ENCODE measurements around the gene DTX4.
A peak's percentile ranks its signal among the peaks of the same experiment; 100 is the strongest.

The DTX4 gene

GRCh38 chr11:59191890-59192289 is 20.0 kb downstream of the DTX4 start:
- Histone ChIP-seq H3K9ac (ENCODE audit: low read length in 2 of 2) (no peak overlapping the region), H3K27ac (ENCODE audit: low read length) (no peak overlapping the region), H3K36me3 (ENCODE audit: control insufficient read depth in 2 of 2, insufficient read depth in 2 of 2, low read length in 2 of 2) (peaks cover 0 to 8% of the 10 kb centered on the region in 2 donors), H3K27me3 (ENCODE audit: control insufficient read depth in 1 of 2, insufficient read depth in 2 of 2, low read length in 2 of 2) (peaks cover 0 to under 1% of the 10 kb centered on the region in 2 donors), H3K9me3 (ENCODE audit: control insufficient read depth in 2 of 2, low read length in 2 of 2) (no peaks in the 10 kb centered on the region), H3K4me1 (ENCODE audit: control insufficient read depth, insufficient read depth, low read length) (peaks cover 10% of the 10 kb centered on the region), H3K4me3 (ENCODE audit: low read length in 2 of 2) (no peak overlapping the region)

GRCh38 chr11:59192446-59193020 is 20.6 kb downstream of the DTX4 start:
- H3K9me3 ChIP-seq (ENCODE audit: control insufficient read depth in 2 of 2, low read length in 2 of 2), result no peaks in the 10 kb centered on the region
- peaks cover 0 to 8% of the 10 kb centered on the region in 2 donors for H3K36me3 ChIP-seq (ENCODE audit: control insufficient read depth in 2 of 2, insufficient read depth in 2 of 2, low read length in 2 of 2)
- H3K4me3 ChIP-seq (ENCODE audit: low read length in 2 of 2), result no peak overlapping the region
- peaks cover 6% of the 10 kb centered on the region for H3K4me1 ChIP-seq (ENCODE audit: control insufficient read depth, insufficient read depth, low read length)
- H3K27ac ChIP-seq (ENCODE audit: low read length), result no peak overlapping the region
- no peak overlapping the region for H3K9ac ChIP-seq (ENCODE audit: low read length in 2 of 2)
- no peaks in the 10 kb centered on the region for H3K27me3 ChIP-seq (ENCODE audit: control insufficient read depth in 1 of 2, insufficient read depth in 2 of 2, low read length in 2 of 2)

- peaks cover 0 to 8% of the 10 kb centered on the region in 2 donors for H3K36me3 ChIP-seq (ENCODE audit: control insufficient read depth in 2 of 2, insufficient read depth in 2 of 2, low read length in 2 of 2)
- no peak overlapping the region for H3K4me3 ChIP-seq (ENCODE audit: low read length in 2 of 2)
- H3K27me3 ChIP-seq (ENCODE audit: control insufficient read depth in 1 of 2, insufficient read depth in 2 of 2, low read length in 2 of 2), result no peaks in the 10 kb centered on the region
- no peak overlapping the region for H3K27ac ChIP-seq (ENCODE audit: low read length)
- H3K9me3 ChIP-seq (ENCODE audit: control insufficient read depth in 2 of 2, low read length in 2 of 2), result no peaks in the 10 kb centered on the region
- no peak overlapping the region for H3K9ac ChIP-seq (ENCODE audit: low read length in 2 of 2)
- peaks cover 9% of the 10 kb centered on the region for H3K4me1 ChIP-seq (ENCODE audit: control insufficient read depth, insufficient read depth, low read length)
These were observed 21.7 kb downstream of the DTX4 start for GRCh38 chr11:59193587-59194130.

GRCh38 chr11:59195586-59195985 is 23.7 kb downstream of the DTX4 start:
- H3K4me3 ChIP-seq (ENCODE audit: low read length in 2 of 2), result no peak overlapping the region
- no peak overlapping the region for H3K27ac ChIP-seq (ENCODE audit: low read length)
- H3K9me3 ChIP-seq (ENCODE audit: control insufficient read depth in 2 of 2, low read length in 2 of 2), result no peaks in the 10 kb centered on the region
- H3K4me1 ChIP-seq (ENCODE audit: control insufficient read depth, insufficient read depth, low read length), result peaks cover 9% of the 10 kb centered on the region
- H3K9ac ChIP-seq (ENCODE audit: low read length in 2 of 2), result no peak overlapping the region
- no peaks in the 10 kb centered on the region for H3K27me3 ChIP-seq (ENCODE audit: control insufficient read depth in 1 of 2, insufficient read depth in 2 of 2, low read length in 2 of 2)
- H3K36me3 ChIP-seq (ENCODE audit: control insufficient read depth in 2 of 2, insufficient read depth in 2 of 2, low read length in 2 of 2), result peaks cover 0 to 8% of the 10 kb centered on the region in 2 donors

- no peaks in the 10 kb centered on the region for H3K27me3 ChIP-seq (ENCODE audit: control insufficient read depth in 1 of 2, insufficient read depth in 2 of 2, low read length in 2 of 2)
- no peak overlapping the region for H3K4me3 ChIP-seq (ENCODE audit: low read length in 2 of 2)
- no peak overlapping the region for H3K9ac ChIP-seq (ENCODE audit: low read length in 2 of 2)
- peaks cover 9% of the 10 kb centered on the region for H3K4me1 ChIP-seq (ENCODE audit: control insufficient read depth, insufficient read depth, low read length)
- no peak overlapping the region for H3K27ac ChIP-seq (ENCODE audit: low read length)
- peaks cover 0 to 8% of the 10 kb centered on the region in 2 donors for H3K36me3 ChIP-seq (ENCODE audit: control insufficient read depth in 2 of 2, insufficient read depth in 2 of 2, low read length in 2 of 2)
- H3K9me3 ChIP-seq (ENCODE audit: control insufficient read depth in 2 of 2, low read length in 2 of 2), result no peaks in the 10 kb centered on the region
These were observed 24.8 kb downstream of the DTX4 start for GRCh38 chr11:59196777-59197176.

- no peak overlapping the region for H3K27ac ChIP-seq (ENCODE audit: low read length)
- peak overlapping the region in 1 of 2 donors; percentile 35 for H3K4me3 ChIP-seq (ENCODE audit: low read length in 2 of 2)
- H3K9me3 ChIP-seq (ENCODE audit: control insufficient read depth in 2 of 2, low read length in 2 of 2), result no peaks in the 10 kb centered on the region
- H3K4me1 ChIP-seq (ENCODE audit: control insufficient read depth, insufficient read depth, low read length), result peaks cover 9% of the 10 kb centered on the region
- H3K36me3 ChIP-seq (ENCODE audit: control insufficient read depth in 2 of 2, insufficient read depth in 2 of 2, low read length in 2 of 2), result peaks cover 0 to 2% of the 10 kb centered on the region in 2 donors
- peak overlapping the region in 1 of 2 donors; percentile 29 for H3K9ac ChIP-seq (ENCODE audit: low read length in 2 of 2)
- no peaks in the 10 kb centered on the region for H3K27me3 ChIP-seq (ENCODE audit: control insufficient read depth in 1 of 2, insufficient read depth in 2 of 2, low read length in 2 of 2)
These were observed 26.1 kb downstream of the DTX4 start for GRCh38 chr11:59197991-59198390.

- Histone ChIP-seq H3K27me3 (ENCODE audit: control insufficient read depth in 1 of 2, insufficient read depth in 2 of 2, low read length in 2 of 2) (no peaks in the 10 kb centered on the region), H3K36me3 (ENCODE audit: control insufficient read depth in 2 of 2, insufficient read depth in 2 of 2, low read length in 2 of 2) (peaks cover 2 to 3% of the 10 kb centered on the region in 2 donors), H3K9me3 (ENCODE audit: control insufficient read depth in 2 of 2, low read length in 2 of 2) (no peaks in the 10 kb centered on the region), H3K27ac (ENCODE audit: low read length) (no peak overlapping the region), H3K9ac (ENCODE audit: low read length in 2 of 2) (no peak overlapping the region), H3K4me1 (ENCODE audit: control insufficient read depth, insufficient read depth, low read length) (peaks cover 9% of the 10 kb centered on the region), H3K4me3 (ENCODE audit: low read length in 2 of 2) (no peak overlapping the region)
These were observed 26.8 kb downstream of the DTX4 start for GRCh38 chr11:59198726-59199125.

- Histone ChIP-seq H3K4me3 (ENCODE audit: low read length in 2 of 2) (no peak overlapping the region), H3K27me3 (ENCODE audit: control insufficient read depth in 1 of 2, insufficient read depth in 2 of 2, low read length in 2 of 2) (no peaks in the 10 kb centered on the region), H3K4me1 (ENCODE audit: control insufficient read depth, insufficient read depth, low read length) (peaks cover 9% of the 10 kb centered on the region), H3K9ac (ENCODE audit: low read length in 2 of 2) (no peak overlapping the region), H3K36me3 (ENCODE audit: control insufficient read depth in 2 of 2, insufficient read depth in 2 of 2, low read length in 2 of 2) (peaks cover 2 to 5% of the 10 kb centered on the region in 2 donors), H3K9me3 (ENCODE audit: control insufficient read depth in 2 of 2, low read length in 2 of 2) (no peaks in the 10 kb centered on the region), H3K27ac (ENCODE audit: low read length) (no peak overlapping the region)
These were observed 27.9 kb downstream of the DTX4 start for GRCh38 chr11:59199546-59200422.

GRCh38 chr11:59200423-59200746 is 28.5 kb downstream of the DTX4 start:
- Histone ChIP-seq H3K9ac (ENCODE audit: low read length in 2 of 2) (no peak overlapping the region), H3K9me3 (ENCODE audit: control insufficient read depth in 2 of 2, low read length in 2 of 2) (no peaks in the 10 kb centered on the region), H3K4me3 (ENCODE audit: low read length in 2 of 2) (no peak overlapping the region), H3K27me3 (ENCODE audit: control insufficient read depth in 1 of 2, insufficient read depth in 2 of 2, low read length in 2 of 2) (no peaks in the 10 kb centered on the region), H3K36me3 (ENCODE audit: control insufficient read depth in 2 of 2, insufficient read depth in 2 of 2, low read length in 2 of 2) (peaks cover 3 to 6% of the 10 kb centered on the region in 2 donors), H3K4me1 (ENCODE audit: control insufficient read depth, insufficient read depth, low read length) (peaks cover 9% of the 10 kb centered on the region), H3K27ac (ENCODE audit: low read length) (no peak overlapping the region)

- no peaks in the 10 kb centered on the region for H3K27me3 ChIP-seq (ENCODE audit: control insufficient read depth in 1 of 2, insufficient read depth in 2 of 2, low read length in 2 of 2)
- H3K9me3 ChIP-seq (ENCODE audit: control insufficient read depth in 2 of 2, low read length in 2 of 2), result no peaks in the 10 kb centered on the region
- no peak overlapping the region for H3K9ac ChIP-seq (ENCODE audit: low read length in 2 of 2)
- H3K4me3 ChIP-seq (ENCODE audit: low read length in 2 of 2), result no peak overlapping the region
- H3K4me1 ChIP-seq (ENCODE audit: control insufficient read depth, insufficient read depth, low read length), result peaks cover 9% of the 10 kb centered on the region
- H3K27ac ChIP-seq (ENCODE audit: low read length), result no peak overlapping the region
- H3K36me3 ChIP-seq (ENCODE audit: control insufficient read depth in 2 of 2, insufficient read depth in 2 of 2, low read length in 2 of 2), result peaks cover 5 to 6% of the 10 kb centered on the region in 2 donors
These were observed 29.4 kb downstream of the DTX4 start for GRCh38 chr11:59201353-59201752.

- no peak overlapping the region for H3K27ac ChIP-seq (ENCODE audit: low read length)
- H3K4me3 ChIP-seq (ENCODE audit: low read length in 2 of 2), result no peak overlapping the region
- peaks cover 5 to 6% of the 10 kb centered on the region in 2 donors for H3K36me3 ChIP-seq (ENCODE audit: control insufficient read depth in 2 of 2, insufficient read depth in 2 of 2, low read length in 2 of 2)
- H3K9me3 ChIP-seq (ENCODE audit: control insufficient read depth in 2 of 2, low read length in 2 of 2), result no peaks in the 10 kb centered on the region
- peaks cover 5% of the 10 kb centered on the region for H3K4me1 ChIP-seq (ENCODE audit: control insufficient read depth, insufficient read depth, low read length)
- H3K9ac ChIP-seq (ENCODE audit: low read length in 2 of 2), result no peak overlapping the region
- H3K27me3 ChIP-seq (ENCODE audit: control insufficient read depth in 1 of 2, insufficient read depth in 2 of 2, low read length in 2 of 2), result no peaks in the 10 kb centered on the region
These were observed 32.8 kb downstream of the DTX4 start for GRCh38 chr11:59204746-59205145.

Measured in stomach smooth muscle (tissue), 2 donors.